AG10803 (cell line): ENCODE results near the gene AGAP1.

ENCODE experiments used
- DNase-seq: peaks from one replicate; pipeline ENCODE4 v3.0.0; 2010; ENCODE audit warnings: low read depth
- H3K4me3 ChIP-seq: 2 replicates; pipeline ENCODE4 v1.5.1; 2011; ENCODE audit warnings: mild to moderate bottlenecking, low read length, control low read depth
- CTCF ChIP-seq: conservative IDR thresholded peaks from 2 replicates; pipeline ENCODE4 v1.5.1; 2011; ENCODE audit warnings: mild to moderate bottlenecking, low read length, control low read depth, inconsistent platforms

Gene AGAP1

GRCh38 chr2:235981631-235982030 is 487.8 kb downstream of the AGAP1 start:
- TF ChIP-seq CTCF, result no peak

GRCh38 chr2:235983016-235983415 is 489.2 kb downstream of the AGAP1 start:
- no peak for TF ChIP-seq CTCF
- no peak for DNase-seq
- no peak overlapping the region for H3K4me3 ChIP-seq

More at GRCh38 chr2:235981631-235982030, 487.8 kb downstream of the AGAP1 start:
- no peak overlapping the region for H3K4me3 ChIP-seq
- no peak for DNase-seq

- no peak overlapping the region for H3K4me3 ChIP-seq
- no peak for DNase-seq
- TF ChIP-seq CTCF, result no peak
These were observed 490.7 kb downstream of the AGAP1 start for GRCh38 chr2:235984552-235984951.

- no peak for TF ChIP-seq CTCF
- DNase-seq, result no peak
- H3K4me3 ChIP-seq, result no peak overlapping the region
These were observed 492.5 kb downstream of the AGAP1 start for GRCh38 chr2:235986361-235986760.

- no peak for DNase-seq
- H3K4me3 ChIP-seq, result no peak overlapping the region
- TF ChIP-seq CTCF, result no peak
These were observed 494.6 kb downstream of the AGAP1 start for GRCh38 chr2:235988271-235989015.

- no peak overlapping the region for H3K4me3 ChIP-seq
- DNase-seq, result no peak
- TF ChIP-seq CTCF, result no peak
These were observed 495.7 kb downstream of the AGAP1 start for GRCh38 chr2:235989591-235989990.

GRCh38 chr2:235990344-235990743 is 496.5 kb downstream of the AGAP1 start:
- H3K4me3 ChIP-seq, result no peak overlapping the region
- no peak for DNase-seq
- no peak for TF ChIP-seq CTCF
